Activated CD4-positive, alpha-beta T cell treated with anti-CD3 and anti-CD28 coated beads, Interleukin-2, Interleukin-6, amounts not matched to agents 100 ng/mL and 50 ng/mL, durations not matched to agents 16 hours and 8 hours (primary cell): Measurements from ENCODE around the gene DAB2IP.
A peak's percentile ranks its signal among the peaks of the same experiment; 100 is the strongest.

Source experiments
- DNase-seq: peaks from one replicate; pipeline ENCODE4 v3.0.0-alpha.2; 2020

The DAB2IP gene

GRCh38 chr9:121731919-121732318, 80.5 kb downstream of the DAB2IP start:
- DNase-seq, result no peak

- no peak for DNase-seq
Observed at GRCh38 chr9:121732389-121732788, 81.0 kb downstream of the DAB2IP start.

GRCh38 chr9:121732886-121733285, 81.5 kb downstream of the DAB2IP start:
- DNase-seq, result no peak

- no peak for DNase-seq
Observed at GRCh38 chr9:121734465-121734864, 83.0 kb downstream of the DAB2IP start.

GRCh38 chr9:121735065-121735792, 83.8 kb downstream of the DAB2IP start:
- peak; percentile 38 for DNase-seq

- DNase-seq, result no peak
Observed at GRCh38 chr9:121735793-121736770, 84.6 kb downstream of the DAB2IP start.

GRCh38 chr9:121736934-121737462, 85.6 kb downstream of the DAB2IP start:
- DNase-seq, result no peak

- DNase-seq, result no peak
Observed at GRCh38 chr9:121737481-121737931, 86.1 kb downstream of the DAB2IP start.

GRCh38 chr9:121738411-121738810, 87.0 kb downstream of the DAB2IP start:
- DNase-seq, result no peak

- no peak for DNase-seq
Observed at GRCh38 chr9:121738968-121739367, 87.5 kb downstream of the DAB2IP start.

- DNase-seq, result no peak
Observed at GRCh38 chr9:121739971-121740370, 88.5 kb downstream of the DAB2IP start.

GRCh38 chr9:121741228-121741918, 89.9 kb downstream of the DAB2IP start:
- DNase-seq, result peak; percentile 13

GRCh38 chr9:121741919-121742283, 90.5 kb downstream of the DAB2IP start:
- DNase-seq, result peak; percentile 63

GRCh38 chr9:121742923-121743322, 91.5 kb downstream of the DAB2IP start:
- no peak for DNase-seq

GRCh38 chr9:121743441-121744001, 92.1 kb downstream of the DAB2IP start:
- no peak for DNase-seq

GRCh38 chr9:121744002-121744686, 92.7 kb downstream of the DAB2IP start:
- peak; percentile 72 for DNase-seq

- DNase-seq, result no peak
Observed at GRCh38 chr9:121744687-121745395, 93.4 kb downstream of the DAB2IP start.

- no peak for DNase-seq
Observed at GRCh38 chr9:121745396-121745695, 93.9 kb downstream of the DAB2IP start.

- DNase-seq, result no peak
Observed at GRCh38 chr9:121746411-121746810, 95.0 kb downstream of the DAB2IP start.

- DNase-seq, result no peak
Observed at GRCh38 chr9:121746866-121747265, 95.4 kb downstream of the DAB2IP start.

GRCh38 chr9:121748074-121748473, 96.6 kb downstream of the DAB2IP start:
- DNase-seq, result peak; percentile 23
